Body of pancreas (tissue), 4 donors: Measurements from ENCODE around the gene IZUMO4.
A peak's percentile ranks its signal among the peaks of the same experiment; 100 is the strongest.

ENCODE experiments used
- POLR2A ChIP-seq, 3 donors: fragments of 450-650 bp; IDR thresholded peaks; one replicate each; pipeline ENCODE4 v1.6.1; 2016; ENCODE audit warnings: antibody characterized with exemption in 3 of 3, mild to moderate bottlenecking in 2 of 3
- TF ChIP-seq, protein P1 (sequence below), 7 experiments: fragments of 450-650 bp in 4 of 7; fragments of 200-600 bp in 3 of 7; sonication (generic) in 3 of 7; IDR thresholded peaks; one replicate each; pipeline ENCODE4 v1.5.1; 2016 to 2019; ENCODE audit warnings: antibody characterized with exemption in 7 of 7

DNA sequence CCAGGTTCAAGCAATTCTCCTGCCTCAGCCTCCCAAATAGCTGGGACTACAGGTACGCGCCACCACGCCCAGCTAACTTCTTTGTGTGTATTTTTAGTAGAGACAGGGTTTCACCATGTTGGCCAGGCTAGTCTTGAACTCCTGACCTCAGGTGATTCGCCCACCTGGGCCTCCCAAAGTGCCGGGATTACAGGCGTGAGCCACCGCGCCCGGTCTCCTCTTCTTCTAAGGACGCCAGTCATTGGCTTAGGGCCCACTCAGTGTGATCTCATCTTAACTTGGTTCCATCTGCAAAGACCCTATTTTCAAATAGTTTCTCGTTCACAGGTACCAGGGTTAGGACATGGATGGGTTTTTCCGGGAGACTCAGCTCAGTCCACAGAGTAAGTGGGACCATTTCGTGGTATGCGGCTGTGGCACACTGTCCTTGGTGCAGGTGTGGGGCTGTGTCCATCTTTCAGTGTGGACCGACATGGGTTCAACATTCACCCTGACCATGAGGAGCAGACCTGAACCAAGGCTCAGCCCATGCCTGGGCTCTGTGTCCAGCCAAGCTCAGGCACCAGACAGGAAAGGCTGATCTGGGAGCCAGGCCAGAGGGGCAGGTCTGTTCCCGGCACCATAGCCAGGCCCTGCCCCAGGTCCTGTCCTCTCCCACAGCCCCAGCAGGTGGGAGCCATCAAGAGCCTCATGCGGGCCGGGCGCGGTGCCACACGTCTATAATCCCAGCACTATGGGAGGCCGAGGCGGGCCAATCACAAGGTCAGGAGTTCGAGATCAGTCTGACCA lies 42.9 kb upstream of the IZUMO4 start:
- TF ChIP-seq, protein P1, sequence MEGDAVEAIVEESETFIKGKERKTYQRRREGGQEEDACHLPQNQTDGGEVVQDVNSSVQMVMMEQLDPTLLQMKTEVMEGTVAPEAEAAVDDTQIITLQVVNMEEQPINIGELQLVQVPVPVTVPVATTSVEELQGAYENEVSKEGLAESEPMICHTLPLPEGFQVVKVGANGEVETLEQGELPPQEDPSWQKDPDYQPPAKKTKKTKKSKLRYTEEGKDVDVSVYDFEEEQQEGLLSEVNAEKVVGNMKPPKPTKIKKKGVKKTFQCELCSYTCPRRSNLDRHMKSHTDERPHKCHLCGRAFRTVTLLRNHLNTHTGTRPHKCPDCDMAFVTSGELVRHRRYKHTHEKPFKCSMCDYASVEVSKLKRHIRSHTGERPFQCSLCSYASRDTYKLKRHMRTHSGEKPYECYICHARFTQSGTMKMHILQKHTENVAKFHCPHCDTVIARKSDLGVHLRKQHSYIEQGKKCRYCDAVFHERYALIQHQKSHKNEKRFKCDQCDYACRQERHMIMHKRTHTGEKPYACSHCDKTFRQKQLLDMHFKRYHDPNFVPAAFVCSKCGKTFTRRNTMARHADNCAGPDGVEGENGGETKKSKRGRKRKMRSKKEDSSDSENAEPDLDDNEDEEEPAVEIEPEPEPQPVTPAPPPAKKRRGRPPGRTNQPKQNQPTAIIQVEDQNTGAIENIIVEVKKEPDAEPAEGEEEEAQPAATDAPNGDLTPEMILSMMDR (IDR thresholded peaks at IDR 0.05), result peak in 1 of 7 experiments; percentile 4
- TF ChIP-seq POLR2A (IDR thresholded peaks at IDR 0.05), result no peak
